VCaP (cell line): ENCODE measurements around the gene RFC1.

Source experiments
- H3K27ac ChIP-seq: fragments of 450-650 bp; 2 replicates; pipeline ENCODE4 v1.5.1; 2017
- TF ChIP-seq, protein P1 (sequence below): fragments of 450-650 bp; conservative IDR thresholded peaks from 2 replicates; pipeline ENCODE4 v1.5.1; 2017; ENCODE audit warnings: mild to moderate bottlenecking, moderate library complexity

The RFC1 gene

DNA sequence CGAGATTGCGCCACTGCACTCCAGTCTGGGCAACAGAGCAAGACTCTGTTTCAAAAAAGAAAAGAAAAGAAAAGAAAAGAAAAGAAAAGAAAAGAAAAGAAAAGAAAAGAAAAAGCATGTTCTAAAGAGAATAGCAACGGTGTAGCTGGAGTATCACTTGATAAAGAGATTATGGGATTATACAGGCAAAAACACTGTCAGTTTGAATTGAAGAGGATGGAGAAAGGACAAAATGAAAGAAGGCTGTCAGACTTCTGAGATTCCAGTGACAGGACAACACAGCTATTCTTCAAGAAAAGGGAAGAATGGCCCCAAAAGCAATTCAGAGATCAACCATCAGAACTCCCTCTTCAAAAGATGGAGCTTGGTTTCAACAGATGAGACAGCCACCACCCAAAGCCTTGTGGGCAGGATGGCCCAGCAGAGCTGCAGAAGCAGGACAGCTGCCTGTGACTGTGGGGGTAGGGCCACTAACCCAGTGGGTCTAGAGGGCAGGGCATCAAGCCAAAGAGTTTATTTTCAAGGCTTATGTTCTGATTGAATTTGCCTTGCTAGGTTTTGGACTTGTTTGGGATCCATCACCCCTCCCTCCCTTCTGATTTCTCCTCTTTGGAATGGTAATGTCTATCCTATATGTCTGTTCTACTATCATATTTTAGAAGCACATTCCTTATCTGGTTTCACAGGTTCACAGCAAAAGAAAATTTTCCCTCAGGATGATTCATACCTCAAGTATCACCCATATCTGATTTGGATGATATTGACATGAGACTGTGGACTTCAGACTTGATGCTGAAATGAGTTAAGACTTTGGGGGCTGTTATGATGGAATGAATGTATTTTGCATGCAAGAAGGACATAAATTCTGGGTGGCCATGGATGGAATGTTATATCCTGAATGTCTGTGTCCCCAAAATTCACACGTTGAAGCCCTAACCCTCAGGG lies 17.5 kb downstream of the RFC1 start:
- H3K27ac ChIP-seq: no peak overlapping the region
- TF ChIP-seq, protein P1, sequence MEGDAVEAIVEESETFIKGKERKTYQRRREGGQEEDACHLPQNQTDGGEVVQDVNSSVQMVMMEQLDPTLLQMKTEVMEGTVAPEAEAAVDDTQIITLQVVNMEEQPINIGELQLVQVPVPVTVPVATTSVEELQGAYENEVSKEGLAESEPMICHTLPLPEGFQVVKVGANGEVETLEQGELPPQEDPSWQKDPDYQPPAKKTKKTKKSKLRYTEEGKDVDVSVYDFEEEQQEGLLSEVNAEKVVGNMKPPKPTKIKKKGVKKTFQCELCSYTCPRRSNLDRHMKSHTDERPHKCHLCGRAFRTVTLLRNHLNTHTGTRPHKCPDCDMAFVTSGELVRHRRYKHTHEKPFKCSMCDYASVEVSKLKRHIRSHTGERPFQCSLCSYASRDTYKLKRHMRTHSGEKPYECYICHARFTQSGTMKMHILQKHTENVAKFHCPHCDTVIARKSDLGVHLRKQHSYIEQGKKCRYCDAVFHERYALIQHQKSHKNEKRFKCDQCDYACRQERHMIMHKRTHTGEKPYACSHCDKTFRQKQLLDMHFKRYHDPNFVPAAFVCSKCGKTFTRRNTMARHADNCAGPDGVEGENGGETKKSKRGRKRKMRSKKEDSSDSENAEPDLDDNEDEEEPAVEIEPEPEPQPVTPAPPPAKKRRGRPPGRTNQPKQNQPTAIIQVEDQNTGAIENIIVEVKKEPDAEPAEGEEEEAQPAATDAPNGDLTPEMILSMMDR: no peak

DNA sequence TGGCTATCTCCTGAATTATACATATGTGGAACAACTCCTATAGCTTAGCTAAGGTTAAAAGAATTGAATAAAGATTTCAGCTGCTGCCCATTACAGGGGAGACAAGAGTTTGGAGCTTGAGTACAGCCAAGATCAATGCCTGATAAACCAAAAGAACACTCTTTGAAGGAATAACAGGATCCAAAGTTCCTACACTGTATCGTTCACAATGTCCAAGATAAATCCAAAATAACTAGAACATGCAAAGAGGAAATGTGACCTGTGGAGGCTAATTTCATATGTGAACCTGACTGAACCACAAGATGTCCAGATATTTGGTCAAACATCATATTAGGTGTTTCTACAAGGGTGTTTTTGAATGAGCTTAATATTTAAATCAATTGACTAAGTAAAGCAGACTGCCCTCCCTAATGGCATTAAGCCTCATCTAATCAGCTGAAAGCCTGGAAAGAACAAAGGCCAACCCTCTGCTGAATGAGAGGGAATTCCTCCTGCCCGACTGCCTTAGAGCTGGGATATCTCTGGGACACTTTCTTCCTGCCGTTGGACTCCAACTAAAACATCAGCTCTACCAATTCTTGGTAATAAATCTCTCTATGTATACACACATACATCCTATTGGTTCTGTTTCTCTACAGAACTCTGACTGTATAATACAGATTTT lies 19.2 kb downstream of the RFC1 start:
- H3K27ac ChIP-seq: no peak overlapping the region
- TF ChIP-seq, protein P1: no peak

DNA sequence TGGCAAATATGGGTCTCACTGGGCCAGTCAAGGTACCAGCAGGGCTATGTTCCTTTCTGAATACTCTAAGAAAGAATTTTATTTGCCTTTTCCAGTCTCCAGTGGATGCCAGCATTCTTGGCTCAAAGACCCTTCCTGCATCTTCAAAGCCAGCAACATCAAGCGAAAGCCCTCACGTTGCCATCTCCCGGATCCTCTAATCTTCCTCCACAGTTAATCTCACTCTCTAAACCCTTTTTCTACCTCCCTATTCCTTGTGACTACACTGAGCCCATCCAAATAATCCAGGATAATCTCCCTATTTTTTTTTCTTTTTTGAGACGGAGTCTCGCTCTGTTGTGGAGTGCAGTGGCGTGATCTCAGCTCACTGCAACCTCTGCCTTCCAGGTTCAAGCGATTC lies 23.4 kb downstream of the RFC1 start:
- TF ChIP-seq, protein P1: no peak
- no peak overlapping the region for H3K27ac ChIP-seq

DNA sequence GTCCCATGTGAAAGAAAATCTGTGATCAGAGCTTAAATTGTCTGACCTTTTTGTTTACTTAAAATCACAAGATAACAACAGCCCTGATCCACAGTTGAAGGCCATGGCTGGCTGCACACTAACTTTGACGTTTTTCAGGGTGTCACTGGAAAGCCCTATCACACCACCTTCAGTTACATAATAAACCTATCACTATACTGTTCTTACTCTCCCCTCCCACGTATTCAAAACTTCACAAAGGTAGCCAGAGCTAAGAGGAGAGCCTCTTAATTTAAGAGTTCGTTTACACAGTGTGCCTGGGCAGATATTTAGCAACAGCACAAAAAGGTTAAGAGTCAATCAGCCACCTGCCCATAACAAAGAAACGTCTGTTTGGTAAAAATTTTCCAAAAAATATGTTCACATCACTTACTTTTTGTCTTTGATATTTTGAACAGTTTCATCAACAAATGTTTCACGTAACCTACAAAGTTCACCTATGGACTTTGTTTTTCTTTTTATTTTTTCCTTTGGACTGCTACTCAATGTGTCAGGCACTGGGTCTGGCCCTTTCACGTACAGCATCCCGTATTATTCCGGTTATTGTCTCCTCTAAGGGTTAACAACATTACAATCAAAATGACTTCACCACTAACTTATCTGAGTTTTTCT lies 25.0 kb downstream of the RFC1 start:
- no peak overlapping the region for H3K27ac ChIP-seq
- TF ChIP-seq, protein P1: no peak

DNA sequence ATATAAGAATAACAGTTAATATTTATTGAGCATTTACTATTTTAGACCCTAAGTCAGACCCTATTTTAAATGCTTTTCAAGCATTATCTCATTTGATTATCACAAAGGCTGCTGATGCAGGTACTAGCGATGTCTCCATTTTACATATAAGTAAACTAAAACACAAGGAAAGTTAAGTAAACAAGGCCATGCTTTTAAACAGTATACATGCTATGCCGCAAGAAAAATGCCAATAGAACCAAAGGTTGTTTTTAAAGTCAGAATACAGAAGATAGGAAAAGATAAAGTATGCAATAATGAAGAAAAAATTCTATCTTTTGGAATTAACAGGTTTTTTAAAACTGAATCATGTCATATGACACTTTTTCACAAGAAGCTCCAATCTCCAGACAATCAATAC lies 26.2 kb downstream of the RFC1 start:
- TF ChIP-seq, protein P1: no peak
- no peak overlapping the region for H3K27ac ChIP-seq

DNA sequence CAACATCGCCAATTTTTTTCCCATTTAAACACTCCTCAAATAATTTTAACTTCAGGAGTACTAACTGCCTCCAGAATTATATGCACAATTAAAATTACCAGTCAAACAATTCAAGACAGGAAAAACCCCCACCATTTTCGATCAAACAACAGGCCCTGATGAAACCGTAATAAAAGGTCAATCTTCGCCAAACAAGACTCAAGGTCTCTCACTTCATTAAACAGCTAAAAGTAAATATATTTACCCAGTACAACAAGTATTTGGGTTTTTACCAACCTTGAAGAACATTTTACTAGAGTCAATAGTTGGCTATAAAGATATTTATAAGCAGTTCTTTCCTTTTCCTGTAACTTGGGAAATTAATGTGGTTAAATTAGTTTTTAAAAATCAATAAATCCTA lies 28.3 kb downstream of the RFC1 start:
- TF ChIP-seq, protein P1: no peak
- peak overlapping the region; percentile 28; the same call in 1 of the 2 replicates for H3K27ac ChIP-seq

DNA sequence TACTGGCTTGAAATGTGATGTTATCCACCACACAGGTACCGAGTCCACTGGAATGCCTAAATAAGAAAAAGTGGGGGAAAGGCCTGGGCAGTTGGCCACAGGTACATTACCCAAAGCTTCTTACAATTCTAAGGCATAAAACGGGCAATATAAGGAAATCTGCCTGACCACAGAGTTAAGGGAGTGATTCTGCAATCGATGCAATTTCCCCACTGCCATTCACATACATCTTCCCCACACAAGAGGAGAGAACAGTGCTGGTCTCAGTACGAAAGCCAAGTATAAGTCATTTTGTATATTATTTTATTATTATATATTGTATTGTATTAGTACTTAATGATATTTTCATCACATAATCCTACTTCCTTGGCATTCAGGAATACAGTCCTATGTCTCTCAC lies 30.6 kb downstream of the RFC1 start:
- H3K27ac ChIP-seq: no peak overlapping the region
- TF ChIP-seq, protein P1: no peak
